Mucosa of stomach (tissue), 1 donor: Measurements from ENCODE around the gene KLF9.

Experiments
- H3K27me3 ChIP-seq: one replicate; pipeline ENCODE4 v1.7.0; 2013; ENCODE audit warnings: mild to moderate bottlenecking, low read length; ENCODE audit not compliant: control insufficient read depth, insufficient read depth
- H3K36me3 ChIP-seq: one replicate; pipeline ENCODE4 v1.7.0; 2013; ENCODE audit warnings: low read length; ENCODE audit not compliant: control insufficient read depth, insufficient read depth
- H3K4me1 ChIP-seq: one replicate; pipeline ENCODE4 v1.7.0; 2013; ENCODE audit warnings: mild to moderate bottlenecking, low read length; ENCODE audit not compliant: control insufficient read depth, insufficient read depth
- H3K4me3 ChIP-seq: one replicate; pipeline ENCODE4 v1.7.0; 2013; ENCODE audit warnings: low read length
- H3K9ac ChIP-seq: one replicate; pipeline ENCODE4 v1.7.0; 2013; ENCODE audit warnings: mild to moderate bottlenecking, low read length, moderate library complexity
- H3K9me3 ChIP-seq: one replicate; pipeline ENCODE4 v1.7.0; 2013; ENCODE audit warnings: mild to moderate bottlenecking, low read length, moderate library complexity; ENCODE audit not compliant: control insufficient read depth
- donor health status: Pancreatic carcinoma.

Gene KLF9

GRCh38 chr9:70399141-70399540, 15.3 kb downstream of the KLF9 start:
- H3K27me3 ChIP-seq: no peaks in the 10 kb centered on the region
- H3K4me3 ChIP-seq: no peak overlapping the region
- H3K9ac ChIP-seq: no peak overlapping the region
- peaks cover 20% of the 10 kb centered on the region for H3K4me1 ChIP-seq
- no peaks in the 10 kb centered on the region for H3K36me3 ChIP-seq
- no peaks in the 10 kb centered on the region for H3K9me3 ChIP-seq

- Histone ChIP-seq H3K27me3 (no peaks in the 10 kb centered on the region), H3K9me3 (no peaks in the 10 kb centered on the region), H3K4me3 (no peak overlapping the region), H3K36me3 (no peaks in the 10 kb centered on the region), H3K9ac (no peak overlapping the region), H3K4me1 (peaks cover 15% of the 10 kb centered on the region)
Observed at GRCh38 chr9:70398145-70398556, 16.3 kb downstream of the KLF9 start.

GRCh38 chr9:70395652-70396051, 18.8 kb downstream of the KLF9 start:
- Histone ChIP-seq H3K27me3 (no peaks in the 10 kb centered on the region), H3K4me3 (no peak overlapping the region), H3K4me1 (peaks cover 28% of the 10 kb centered on the region), H3K9me3 (no peaks in the 10 kb centered on the region), H3K36me3 (no peaks in the 10 kb centered on the region), H3K9ac (no peak overlapping the region)

DNA sequence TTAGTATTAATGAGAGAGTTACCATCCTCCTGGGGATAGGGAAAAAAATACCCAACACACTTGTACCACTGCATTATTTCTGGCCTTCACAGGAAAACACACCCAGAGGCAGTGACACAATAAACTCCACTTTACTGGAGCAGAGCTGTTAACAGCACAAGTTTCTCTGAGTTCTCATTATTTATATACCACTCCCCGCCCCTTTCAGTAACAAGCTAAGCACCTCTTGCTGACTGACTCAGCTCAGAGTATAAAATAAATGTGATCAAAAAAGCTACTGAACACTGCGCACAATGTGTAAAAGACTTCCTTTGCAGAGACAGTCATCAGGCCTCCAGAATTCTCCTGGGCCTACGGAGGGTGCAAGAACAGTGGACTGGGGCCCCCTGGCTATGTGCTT, 21.6 kb downstream of the KLF9 start:
- no peak overlapping the region for H3K4me3 ChIP-seq
- H3K9ac ChIP-seq: no peak overlapping the region
- H3K9me3 ChIP-seq: no peaks in the 10 kb centered on the region
- no peaks in the 10 kb centered on the region for H3K27me3 ChIP-seq
- no peaks in the 10 kb centered on the region for H3K36me3 ChIP-seq
- H3K4me1 ChIP-seq: peaks cover 24% of the 10 kb centered on the region

DNA sequence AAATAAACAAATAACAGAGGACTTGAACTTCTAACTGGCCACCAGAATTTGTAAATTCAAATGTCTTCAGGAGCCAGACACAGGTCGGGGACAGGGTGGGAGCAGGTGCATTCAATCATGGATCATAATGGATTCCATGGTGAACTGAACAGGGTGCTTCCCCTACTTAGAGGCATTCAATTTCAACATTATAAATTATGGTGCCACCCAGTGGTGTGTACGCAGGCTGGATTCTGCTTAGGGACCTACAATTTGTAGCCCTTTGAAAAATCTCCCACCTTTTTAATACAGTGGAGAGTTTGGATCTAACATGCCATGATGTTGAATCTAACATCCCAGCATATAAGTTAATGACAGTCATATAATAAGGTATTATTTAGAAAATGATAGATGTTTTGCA, 22.3 kb downstream of the KLF9 start:
- H3K27me3 ChIP-seq: no peaks in the 10 kb centered on the region
- no peaks in the 10 kb centered on the region for H3K36me3 ChIP-seq
- H3K9ac ChIP-seq: no peak overlapping the region
- H3K4me1 ChIP-seq: peaks cover 19% of the 10 kb centered on the region
- no peak overlapping the region for H3K4me3 ChIP-seq
- no peaks in the 10 kb centered on the region for H3K9me3 ChIP-seq

DNA sequence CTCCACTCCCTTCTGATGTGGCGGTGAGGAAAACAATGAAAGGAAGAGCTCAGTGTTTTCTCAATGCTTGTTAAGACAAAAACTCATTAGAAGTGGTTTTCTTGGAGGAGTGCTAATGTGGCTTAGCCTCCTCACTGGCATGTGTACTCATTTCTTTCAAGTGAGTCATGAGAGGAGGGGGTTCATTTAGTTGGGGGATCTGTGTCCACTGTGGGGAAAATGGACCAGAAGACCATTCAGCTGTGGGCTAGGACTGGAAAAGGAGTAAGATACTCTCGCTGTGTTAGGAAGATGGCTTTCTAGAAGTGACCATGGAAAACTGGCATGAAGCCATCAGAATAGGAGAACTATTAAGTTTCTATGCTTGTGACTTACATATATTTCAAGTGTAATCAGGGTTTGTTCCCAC, 23.5 kb downstream of the KLF9 start:
- no peaks in the 10 kb centered on the region for H3K27me3 ChIP-seq
- H3K36me3 ChIP-seq: no peaks in the 10 kb centered on the region
- no peaks in the 10 kb centered on the region for H3K9me3 ChIP-seq
- peaks cover 19% of the 10 kb centered on the region for H3K4me1 ChIP-seq
- H3K9ac ChIP-seq: no peak overlapping the region
- H3K4me3 ChIP-seq: no peak overlapping the region

- Histone ChIP-seq H3K4me1 (peaks cover 19% of the 10 kb centered on the region), H3K4me3 (no peak overlapping the region), H3K9ac (no peak overlapping the region), H3K36me3 (no peaks in the 10 kb centered on the region), H3K9me3 (no peaks in the 10 kb centered on the region), H3K27me3 (no peaks in the 10 kb centered on the region)
Observed at GRCh38 chr9:70389621-70390266, 24.7 kb downstream of the KLF9 start.

DNA sequence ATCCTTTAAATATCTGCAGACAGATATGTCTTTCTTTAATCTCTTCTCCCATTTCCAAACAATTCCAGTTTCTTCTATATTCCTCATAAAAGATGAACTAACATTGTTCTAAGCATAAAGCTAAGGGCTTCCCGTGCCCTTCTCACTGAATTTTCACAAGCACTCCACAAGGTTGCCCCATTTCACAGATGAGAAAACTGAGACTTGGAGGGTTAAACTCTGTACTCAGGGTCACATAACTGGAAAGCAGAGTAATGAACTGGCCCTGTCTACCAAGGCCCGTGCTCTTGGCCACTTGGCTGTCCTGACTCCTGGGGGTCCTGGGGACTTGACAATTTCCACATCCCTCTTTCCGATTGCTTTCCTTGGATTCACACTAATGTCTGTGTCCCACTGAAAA, 25.3 kb downstream of the KLF9 start:
- H3K4me1 ChIP-seq: peaks cover 19% of the 10 kb centered on the region
- no peaks in the 10 kb centered on the region for H3K27me3 ChIP-seq
- H3K9ac ChIP-seq: no peak overlapping the region
- no peaks in the 10 kb centered on the region for H3K9me3 ChIP-seq
- H3K4me3 ChIP-seq: no peak overlapping the region
- no peaks in the 10 kb centered on the region for H3K36me3 ChIP-seq

DNA sequence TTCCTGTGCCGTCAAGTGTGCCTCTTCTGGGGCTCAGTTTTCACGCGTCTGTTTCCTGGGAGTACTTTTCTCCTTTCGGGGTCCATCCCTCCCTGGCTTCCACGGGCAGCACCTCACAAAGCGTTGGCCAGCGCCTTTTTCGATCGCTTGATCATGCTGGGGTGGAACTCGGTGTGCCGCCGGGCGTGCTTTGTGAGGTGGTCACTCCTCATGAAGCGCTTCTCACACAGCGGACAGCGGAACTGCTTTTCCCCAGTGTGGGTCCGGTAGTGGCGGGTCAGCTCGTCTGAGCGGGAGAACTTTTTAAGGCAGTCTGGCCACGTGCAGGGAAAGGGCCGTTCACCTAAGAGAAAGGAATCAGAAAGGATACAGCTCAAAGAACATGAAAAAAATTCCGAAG, 26.8 kb downstream of the KLF9 start:
- Histone ChIP-seq H3K4me1 (peaks cover 14% of the 10 kb centered on the region), H3K36me3 (no peaks in the 10 kb centered on the region)

DNA sequence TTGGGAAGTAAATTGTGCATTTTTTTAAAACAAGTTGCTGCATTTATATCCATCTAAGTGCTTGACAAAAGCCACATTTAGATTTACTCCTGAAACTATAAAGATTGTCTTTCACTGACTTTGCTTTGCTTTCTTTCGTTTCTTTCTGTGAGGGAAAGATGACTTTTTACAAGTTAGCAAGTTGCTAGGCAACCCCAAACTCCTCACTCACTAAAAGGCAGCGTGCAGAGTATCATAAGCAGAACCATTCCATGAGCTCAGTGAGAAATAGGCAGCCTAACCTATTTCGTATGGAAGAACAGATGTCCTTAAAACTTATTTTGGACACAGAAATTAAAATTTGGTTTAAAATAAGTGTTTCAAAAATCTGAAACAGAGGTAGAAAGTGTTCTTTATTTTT, 29.0 kb downstream of the KLF9 start:
- H3K4me3 ChIP-seq: no peak overlapping the region
- no peaks in the 10 kb centered on the region for H3K27me3 ChIP-seq
- H3K36me3 ChIP-seq: no peaks in the 10 kb centered on the region
- H3K4me1 ChIP-seq: peaks cover 4% of the 10 kb centered on the region
- no peak overlapping the region for H3K9ac ChIP-seq
- no peaks in the 10 kb centered on the region for H3K9me3 ChIP-seq

More for the DNA sequence above, 26.8 kb downstream of the KLF9 start:
- Histone ChIP-seq H3K27me3 (no peaks in the 10 kb centered on the region), H3K9ac (no peak overlapping the region), H3K4me3 (no peak overlapping the region), H3K9me3 (no peaks in the 10 kb centered on the region)

GRCh38 chr9:70382709-70383605, 31.5 kb downstream of the KLF9 start:
- no peak overlapping the region for H3K9ac ChIP-seq
- H3K4me3 ChIP-seq: no peak overlapping the region
- no peaks in the 10 kb centered on the region for H3K9me3 ChIP-seq
- H3K36me3 ChIP-seq: no peaks in the 10 kb centered on the region
- peaks cover 4% of the 10 kb centered on the region for H3K4me1 ChIP-seq
- H3K27me3 ChIP-seq: no peaks in the 10 kb centered on the region

DNA sequence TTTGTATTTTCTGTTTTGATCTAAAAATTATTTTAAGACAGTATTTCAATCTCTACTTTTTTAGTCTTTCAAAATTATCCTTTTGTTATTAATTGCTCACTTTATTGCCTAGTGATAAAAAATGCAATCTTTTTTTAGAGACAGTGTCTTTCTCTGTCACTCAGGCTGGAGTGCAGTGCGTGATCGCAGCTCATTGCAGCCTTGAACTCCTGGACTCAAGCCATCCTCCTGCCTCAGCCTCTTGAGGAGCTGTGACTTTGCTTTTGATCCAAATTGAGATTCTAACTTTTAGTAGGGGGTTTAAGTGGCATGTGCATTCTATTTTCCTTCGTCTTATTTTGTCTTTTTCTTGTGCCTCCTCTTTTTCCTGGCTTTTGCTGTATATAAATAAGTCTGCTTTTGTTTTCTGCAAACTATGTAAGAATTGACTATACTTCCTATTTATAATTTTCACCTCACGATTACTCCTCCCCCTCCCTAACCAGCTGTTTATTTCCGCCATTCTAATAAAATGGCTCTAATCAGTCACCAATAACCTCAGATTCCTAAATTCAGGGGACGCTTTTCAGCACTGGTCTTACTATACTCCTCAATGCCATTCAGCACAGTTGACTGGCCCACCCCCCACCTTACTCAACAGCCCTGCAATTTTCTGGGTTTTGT, 32.3 kb downstream of the KLF9 start:
- Histone ChIP-seq H3K4me1 (peaks cover 4% of the 10 kb centered on the region), H3K27me3 (no peaks in the 10 kb centered on the region), H3K9me3 (no peaks in the 10 kb centered on the region), H3K9ac (no peak overlapping the region), H3K4me3 (no peak overlapping the region), H3K36me3 (no peaks in the 10 kb centered on the region)
